Measurements from ENCODE around the gene TMEM259. TPM values are rescaled to one million over a fixed set of nuclear protein-coding genes. Genes with fewer than 3 reads are reported as not detected.

The TMEM259 gene
- total and polyA plus RNA-seq, 2 of the 13 experiments (the other 11 are each of a cell fraction or from before 2014, with no cell fraction given): 64.7 to 164 TPM

DNA sequence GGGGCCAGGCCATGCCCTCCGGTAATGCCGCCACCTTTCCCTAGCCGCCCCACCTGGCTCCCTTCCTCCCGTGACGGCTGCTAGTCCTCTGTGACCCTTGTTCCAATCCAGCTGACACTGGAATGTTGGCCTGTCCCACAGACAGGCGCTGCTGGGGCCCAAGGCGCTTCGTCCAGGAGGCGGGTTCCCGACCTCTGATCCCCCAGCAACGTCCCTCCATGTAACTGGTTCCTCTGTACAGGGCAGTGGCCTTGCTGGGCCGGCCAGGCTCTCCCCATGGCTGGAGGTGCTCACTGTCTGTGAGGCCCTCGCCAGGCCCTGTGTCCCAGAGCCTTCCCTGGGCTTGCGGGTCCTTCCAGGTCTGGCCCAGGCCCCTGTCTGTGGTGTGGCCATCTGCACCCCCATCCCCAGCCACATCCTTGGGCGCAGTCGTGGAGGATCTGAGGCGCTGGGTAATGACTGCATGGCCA lies 27.5 kb downstream of the TMEM259 start (continued):
- TF ChIP-seq, protein P1, sequence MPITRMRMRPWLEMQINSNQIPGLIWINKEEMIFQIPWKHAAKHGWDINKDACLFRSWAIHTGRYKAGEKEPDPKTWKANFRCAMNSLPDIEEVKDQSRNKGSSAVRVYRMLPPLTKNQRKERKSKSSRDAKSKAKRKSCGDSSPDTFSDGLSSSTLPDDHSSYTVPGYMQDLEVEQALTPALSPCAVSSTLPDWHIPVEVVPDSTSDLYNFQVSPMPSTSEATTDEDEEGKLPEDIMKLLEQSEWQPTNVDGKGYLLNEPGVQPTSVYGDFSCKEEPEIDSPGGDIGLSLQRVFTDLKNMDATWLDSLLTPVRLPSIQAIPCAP (CRISPR knock-in tag; IDR thresholded peaks at IDR 0.05; ENCODE audit: low read depth): no peak
- TF ChIP-seq SOX13 (IDR thresholded peaks at IDR 0.05) (no peak), SOX13 (CRISPR knock-in tag; conservative IDR thresholded peaks at IDR 0.05 in 1 of 2, IDR thresholded peaks at IDR 0.05 in 1 of 2) (peak in 1 of 2 experiments; percentile 42; a peak in 1 of 4 replicates), ZZZ3 (CRISPR knock-in tag; IDR thresholded peaks at IDR 0.05; ENCODE audit: borderline replicate concordance) (no peak), ZBTB1 (CRISPR knock-in tag; IDR thresholded peaks at IDR 0.05; ENCODE audit: borderline replicate concordance) (no peak), ZSCAN31 (CRISPR knock-in tag; IDR thresholded peaks at IDR 0.05; ENCODE audit: low read depth) (no peak), MED8 (CRISPR knock-in tag; IDR thresholded peaks at IDR 0.05; ENCODE audit: insufficient replicate concordance) (no peak), SAP130 (CRISPR knock-in tag; IDR thresholded peaks at IDR 0.05; ENCODE audit: low read depth) (peak; percentile 89), ZNF354B (CRISPR knock-in tag; IDR thresholded peaks at IDR 0.05) (no peak), SP1 (IDR thresholded peaks at IDR 0.05) (no peak), SP1 (CRISPR knock-in tag; IDR thresholded peaks at IDR 0.05) (0 out of 2 replicates have a peak, but pooled peaks have one; percentile 17), HIVEP1 (CRISPR knock-in tag; IDR thresholded peaks at IDR 0.05) (0 out of 2 replicates have a peak, but pooled peaks have one; percentile 39), ZNF263 (CRISPR knock-in tag; IDR thresholded peaks at IDR 0.05) (peak; percentile 98), SRSF4 (IDR thresholded peaks at IDR 0.05; ENCODE audit: low read depth, low read length, poor library complexity, severe bottlenecking) (no peak), KLF6 (CRISPR knock-in tag; IDR thresholded peaks at IDR 0.05) (0 out of 2 replicates have a peak, but pooled peaks have one; percentile 50), KLF15 (CRISPR knock-in tag; IDR thresholded peaks at IDR 0.05; ENCODE audit: borderline replicate concordance) (no peak), ZNF326 (CRISPR knock-in tag; IDR thresholded peaks at IDR 0.05; ENCODE audit: borderline replicate concordance) (no peak), NCOA5 (CRISPR knock-in tag; IDR thresholded peaks at IDR 0.05) (no peak), RXRA (CRISPR knock-in tag; IDR thresholded peaks at IDR 0.05) (peak; percentile 95), ZNF136 (CRISPR knock-in tag; IDR thresholded peaks at IDR 0.05; ENCODE audit: low read depth) (no peak), KLF16 (CRISPR knock-in tag; IDR thresholded peaks at IDR 0.05) (peak in 1 of 2 experiments; percentile 43; a peak in 1 of 4 replicates), SMAD3 (CRISPR knock-in tag; IDR thresholded peaks at IDR 0.05) (0 out of 2 replicates have a peak, but pooled peaks have one; percentile 39), SIN3B (IDR thresholded peaks at IDR 0.05; ENCODE audit: low read length) (no peak), ZBTB20 (CRISPR knock-in tag; IDR thresholded peaks at IDR 0.05; ENCODE audit: borderline replicate concordance, low read depth) (peak; percentile 44; the same call in 1 of the 2 replicates), FOXM1 (CRISPR knock-in tag; IDR thresholded peaks at IDR 0.05) (no peak), FLYWCH1 (CRISPR knock-in tag; IDR thresholded peaks at IDR 0.05) (no peak)
- TF ChIP-seq, protein P2, sequence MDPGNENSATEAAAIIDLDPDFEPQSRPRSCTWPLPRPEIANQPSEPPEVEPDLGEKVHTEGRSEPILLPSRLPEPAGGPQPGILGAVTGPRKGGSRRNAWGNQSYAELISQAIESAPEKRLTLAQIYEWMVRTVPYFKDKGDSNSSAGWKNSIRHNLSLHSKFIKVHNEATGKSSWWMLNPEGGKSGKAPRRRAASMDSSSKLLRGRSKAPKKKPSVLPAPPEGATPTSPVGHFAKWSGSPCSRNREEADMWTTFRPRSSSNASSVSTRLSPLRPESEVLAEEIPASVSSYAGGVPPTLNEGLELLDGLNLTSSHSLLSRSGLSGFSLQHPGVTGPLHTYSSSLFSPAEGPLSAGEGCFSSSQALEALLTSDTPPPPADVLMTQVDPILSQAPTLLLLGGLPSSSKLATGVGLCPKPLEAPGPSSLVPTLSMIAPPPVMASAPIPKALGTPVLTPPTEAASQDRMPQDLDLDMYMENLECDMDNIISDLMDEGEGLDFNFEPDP (CRISPR knock-in tag; conservative IDR thresholded peaks at IDR 0.05): no peak
- TF ChIP-seq, protein P3, sequence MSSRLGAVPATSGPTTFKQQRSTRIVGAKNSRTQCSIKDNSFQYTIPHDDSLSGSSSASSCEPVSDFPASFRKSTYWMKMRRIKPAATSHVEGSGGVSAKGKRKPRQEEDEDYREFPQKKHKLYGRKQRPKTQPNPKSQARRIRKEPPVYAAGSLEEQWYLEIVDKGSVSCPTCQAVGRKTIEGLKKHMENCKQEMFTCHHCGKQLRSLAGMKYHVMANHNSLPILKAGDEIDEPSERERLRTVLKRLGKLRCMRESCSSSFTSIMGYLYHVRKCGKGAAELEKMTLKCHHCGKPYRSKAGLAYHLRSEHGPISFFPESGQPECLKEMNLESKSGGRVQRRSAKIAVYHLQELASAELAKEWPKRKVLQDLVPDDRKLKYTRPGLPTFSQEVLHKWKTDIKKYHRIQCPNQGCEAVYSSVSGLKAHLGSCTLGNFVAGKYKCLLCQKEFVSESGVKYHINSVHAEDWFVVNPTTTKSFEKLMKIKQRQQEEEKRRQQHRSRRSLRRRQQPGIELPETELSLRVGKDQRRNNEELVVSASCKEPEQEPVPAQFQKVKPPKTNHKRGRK (CRISPR knock-in tag; IDR thresholded peaks at IDR 0.05): no peak

Data from HepG2 (cell line).